Fibroblast of villous mesenchyme (primary cell): ENCODE data around the gene KIZ. TPM values are rescaled to one million over a fixed set of nuclear protein-coding genes. Genes with fewer than 3 reads are reported as not detected.

Source experiments
- DNase-seq: peaks from one replicate; pipeline ENCODE4 v3.0.0-alpha.2; 2010; ENCODE audit warnings: low read depth
- H3K4me3 ChIP-seq: 2 replicates; pipeline ENCODE4 v1.5.1; 2011; ENCODE audit warnings: low read depth, mild to moderate bottlenecking, low read length
- CTCF ChIP-seq: IDR thresholded peaks from 2 replicates; pipeline ENCODE4 v1.5.1; 2012; ENCODE audit warnings: low read depth, mild to moderate bottlenecking, low read length; ENCODE audit not compliant: insufficient read depth
- total RNA-seq: library from RNA; depleted of rRNA; stranded (reverse); fragments of >200 nt; gene quantifications from 2 replicates; pipeline ENCODE4 v1.2.3, GENCODE V29; 2012

The KIZ gene
- total RNA-seq, 1 donor, result 15.5 TPM

- DNase-seq, result no peak
- H3K4me3 ChIP-seq, result no peak overlapping the region
- TF ChIP-seq CTCF, result no peak
Observed at GRCh38 chr20:21101453-21101931, 24.4 kb upstream of the KIZ start.

DNA sequence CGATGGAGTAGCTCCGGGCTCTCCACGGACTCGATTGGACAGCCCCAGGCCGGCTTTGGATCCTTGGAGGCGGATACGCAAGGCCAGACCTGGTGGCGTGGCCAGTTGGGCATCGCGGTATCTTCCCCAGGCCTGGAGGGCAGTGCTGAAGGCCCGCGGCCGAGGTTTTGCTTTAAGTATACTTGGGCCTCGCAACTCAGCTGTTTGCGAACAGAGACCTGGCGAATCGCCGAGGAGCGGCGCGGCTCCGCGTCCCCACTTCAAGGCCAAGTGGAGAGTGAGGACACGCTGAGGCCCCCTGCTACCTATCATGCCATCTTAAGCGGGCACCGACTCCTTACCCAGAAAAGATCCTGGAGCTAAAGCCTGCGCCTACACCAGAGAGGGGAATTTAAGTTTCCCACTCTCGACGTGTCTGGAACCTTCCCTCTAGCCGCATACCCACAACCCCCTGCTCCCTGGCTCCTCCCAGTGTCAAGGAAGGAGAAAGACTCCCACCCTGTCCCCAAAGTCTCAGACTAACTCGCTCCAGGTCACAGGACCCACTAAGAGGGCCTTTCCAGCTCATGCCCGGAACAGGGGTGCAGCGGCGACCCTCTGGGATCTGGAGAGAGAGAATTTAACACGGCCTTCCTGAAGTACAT, 23.8 kb upstream of the KIZ start:
- H3K4me3 ChIP-seq, result peak overlapping the region; percentile 6
- TF ChIP-seq CTCF, result no peak
- DNase-seq, result no peak

- DNase-seq, result peak; percentile 11
- H3K4me3 ChIP-seq, result no peak overlapping the region
- TF ChIP-seq CTCF, result no peak
Observed at GRCh38 chr20:21102603-21103311, 23.1 kb upstream of the KIZ start.

DNA sequence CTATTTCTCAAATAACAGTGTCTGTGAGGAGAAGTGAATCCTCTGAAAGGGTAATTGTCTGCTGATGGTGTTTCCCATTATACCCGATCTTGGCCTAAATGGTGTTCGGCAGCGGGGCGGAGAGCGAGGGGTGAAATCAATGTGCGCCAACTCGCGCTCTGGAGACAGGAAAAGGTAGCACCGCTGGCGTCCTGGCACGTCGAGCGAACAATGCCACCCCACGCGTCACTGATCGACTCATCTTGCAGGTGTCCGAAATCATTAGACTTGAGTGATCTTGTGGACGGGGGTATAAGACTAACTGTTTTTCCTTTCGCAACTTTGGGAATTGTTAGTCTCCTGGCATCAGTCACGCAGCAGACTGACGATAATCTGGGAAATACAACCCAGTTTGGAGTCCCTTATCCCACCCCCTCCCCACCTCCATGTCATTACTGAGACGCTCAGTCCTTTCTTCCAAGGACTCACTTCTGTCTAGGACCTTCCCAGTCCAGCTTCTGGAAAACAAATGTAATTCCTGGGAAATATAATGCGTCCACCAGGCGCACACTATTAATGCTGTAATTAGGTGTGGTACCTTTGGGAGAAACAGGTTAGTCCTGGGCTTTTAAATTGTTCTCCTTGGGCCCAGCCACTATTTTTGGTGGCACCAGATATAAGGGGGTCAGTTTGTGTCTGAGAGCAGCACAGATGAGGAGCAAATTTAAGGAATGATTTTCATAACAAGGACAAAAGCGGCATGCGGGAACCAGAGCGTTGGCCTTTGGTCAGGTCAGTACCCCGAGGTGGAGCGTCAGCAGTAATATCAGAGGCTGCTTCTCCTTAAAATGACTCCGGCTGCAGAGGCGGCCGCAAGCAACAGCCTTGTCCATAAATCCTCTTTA, 22.1 kb upstream of the KIZ start:
- DNase-seq, result no peak
- no peak overlapping the region for H3K4me3 ChIP-seq
- TF ChIP-seq CTCF, result no peak

- no peak for DNase-seq
- no peak overlapping the region for H3K4me3 ChIP-seq
- no peak for TF ChIP-seq CTCF
Observed at GRCh38 chr20:21104466-21104761, 21.5 kb upstream of the KIZ start.

DNA sequence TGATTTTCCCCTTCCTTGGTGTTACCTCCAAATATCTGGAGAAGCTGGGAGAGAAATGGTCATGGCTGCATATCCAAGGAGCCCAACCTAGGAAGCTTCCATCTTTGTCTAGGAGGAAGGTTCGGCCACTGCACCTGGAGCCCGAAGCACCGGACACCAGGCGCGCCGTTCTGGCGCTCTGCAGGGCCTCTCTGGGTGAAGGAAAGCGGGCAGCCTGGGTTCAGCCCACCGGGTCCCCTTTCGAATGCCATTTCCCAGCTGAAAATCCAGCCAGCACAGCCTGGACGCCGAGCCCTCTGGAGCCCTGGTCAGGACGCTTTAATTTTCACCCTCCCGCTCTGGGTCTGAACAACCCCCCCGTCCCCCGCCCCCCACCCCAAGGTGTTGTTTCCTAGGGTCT, 21.0 kb upstream of the KIZ start:
- DNase-seq, result no peak
- no peak overlapping the region for H3K4me3 ChIP-seq
- TF ChIP-seq CTCF, result no peak
